T47D (cell line): ENCODE data around the gene CCR4.
"Not testable (repeated sequence)": the region's sequence is repeated elsewhere in the genome, so short reads cannot be mapped to it uniquely, and the experiment has no call there.

Source experiments
- DNase-seq, 2 experiments: peaks; one replicate each; pipeline versions ENCODE4 v3.0.0 to v3.0.0-alpha.2; 2011 to 2012; ENCODE audit warnings: low read depth in 1 of 2, low spot score in 1 of 2
- JUND ChIP-seq: IDR thresholded peaks from 2 replicates; pipeline ENCODE4 v1.6.1; 2012; ENCODE audit warnings: low read depth
- in situ Hi-C: cut with HindIII; loops from 2 replicates; pipeline ENCODE4 v1.10.0; 2016; ENCODE audit warnings: low sequenced_read_pairs, low pct_unique_long_range_greater_than_20kb

CCR4 gene

GRCh38 chr3:32940726-32941125 lies 10.7 kb upstream of the CCR4 start:
- TF ChIP-seq JUND, result no peak
- in situ Hi-C loops, result no loop called here
- no peak for DNase-seq

- TF ChIP-seq JUND, result no peak
- in situ Hi-C loops, result no loop called here
- no peak for DNase-seq
Measured at GRCh38 chr3:32945136-32945535, 6.3 kb upstream of the CCR4 start.

GRCh38 chr3:32945598-32945997 lies 5.8 kb upstream of the CCR4 start:
- DNase-seq, in situ Hi-C loops: not testable (repeated sequence)

- TF ChIP-seq JUND, result no peak
- no peak for DNase-seq
- in situ Hi-C loops, result no loop called here
Measured at GRCh38 chr3:32946973-32947788, 4.3 kb upstream of the CCR4 start.

DNA sequence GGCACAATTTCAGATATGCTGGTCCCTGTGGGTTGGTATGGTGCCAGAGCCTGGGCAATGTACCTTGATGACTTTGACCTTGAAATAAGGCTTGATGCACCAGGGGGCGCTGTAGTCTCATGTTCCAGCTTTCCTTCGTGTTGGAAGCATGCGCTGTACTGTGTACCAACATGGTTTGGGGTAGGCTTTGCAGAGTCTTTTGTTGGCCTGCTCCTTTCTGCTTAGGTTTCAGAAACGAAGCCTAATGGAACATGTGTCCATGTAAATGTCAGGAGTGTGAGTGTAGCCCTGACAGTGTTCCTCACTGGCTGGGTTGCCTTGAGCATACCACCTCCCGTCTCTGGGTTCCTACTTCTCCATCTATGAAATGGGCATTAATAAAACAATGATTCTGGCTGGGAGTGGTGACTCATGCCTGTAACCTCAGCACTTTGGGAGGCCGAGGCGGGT lies 3.6 kb upstream of the CCR4 start:
- no peak for TF ChIP-seq JUND

GRCh38 chr3:32948625-32949445 lies 2.6 kb upstream of the CCR4 start:
- in situ Hi-C loops, result no loop called here
- TF ChIP-seq JUND, result no peak

More for the DNA sequence above, 3.6 kb upstream of the CCR4 start:
- DNase-seq, result peak; percentile 11 to 92
- in situ Hi-C loops, result no loop called here

GRCh38 chr3:32950516-32950915 lies 928 bp upstream of the CCR4 start:
- TF ChIP-seq JUND, result no peak
- in situ Hi-C loops, result no loop called here
- no peak for DNase-seq

More at GRCh38 chr3:32948625-32949445, 2.6 kb upstream of the CCR4 start:
- no peak for DNase-seq

- in situ Hi-C loops, result no loop called here
- no peak for DNase-seq
Measured at GRCh38 chr3:32952369-32953077, 1.1 kb downstream of the CCR4 start.

GRCh38 chr3:32954506-32954905 lies 3.1 kb downstream of the CCR4 start:
- TF ChIP-seq JUND, result no peak
- DNase-seq, result no peak
- in situ Hi-C loops, result no loop called here

More at GRCh38 chr3:32952369-32953077, 1.1 kb downstream of the CCR4 start:
- no peak for TF ChIP-seq JUND

DNA sequence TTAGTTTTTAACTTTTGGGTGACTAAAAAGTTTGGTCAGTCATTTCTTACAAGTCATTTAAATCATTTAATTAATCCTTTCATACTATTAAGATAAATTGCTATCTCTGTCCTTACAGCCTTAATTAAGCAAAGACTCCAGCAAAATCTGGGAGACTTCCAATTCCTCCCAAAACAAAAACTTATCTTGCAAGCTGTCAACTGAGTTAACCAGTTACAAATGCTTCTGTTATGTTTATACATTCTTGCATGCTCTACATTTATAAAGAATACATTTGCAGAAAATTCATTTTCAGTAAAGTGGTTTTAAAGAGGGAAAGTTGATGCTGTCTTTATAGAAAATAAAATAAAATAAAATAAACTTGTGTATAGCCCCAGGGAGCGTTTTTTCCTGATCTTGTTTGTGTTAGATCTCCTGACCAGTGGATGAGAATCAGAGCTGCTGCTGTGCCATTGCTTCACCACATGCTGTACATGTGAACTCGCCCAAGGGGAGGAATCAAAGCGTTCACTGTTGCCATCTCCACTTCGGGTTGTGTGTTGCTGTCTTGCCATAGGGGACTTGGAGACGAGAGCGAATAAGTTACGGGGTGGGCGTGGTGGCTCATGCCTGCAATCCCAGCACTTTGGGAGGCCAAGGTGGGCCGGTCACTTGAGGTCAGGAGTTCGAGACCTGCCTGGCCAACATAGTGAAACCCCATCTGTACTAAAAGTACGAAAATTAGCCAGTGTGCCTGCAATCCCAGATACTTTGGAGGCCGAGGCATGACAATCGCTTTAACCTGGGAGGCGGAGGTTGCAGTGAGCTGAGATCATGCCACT lies 5.5 kb downstream of the CCR4 start:
- no peak for TF ChIP-seq JUND
- no peak for DNase-seq
- in situ Hi-C loops, result no loop called here

- DNase-seq, result no peak
- TF ChIP-seq JUND, result no peak
- in situ Hi-C loops, result no loop called here
Measured at GRCh38 chr3:32958509-32958908, 7.1 kb downstream of the CCR4 start.

GRCh38 chr3:32959371-32959770 lies 7.9 kb downstream of the CCR4 start:
- DNase-seq, result no peak
- in situ Hi-C loops, result no loop called here
- TF ChIP-seq JUND, result no peak
